ENCODE measurements around the gene RNF150.

RNF150 gene

DNA sequence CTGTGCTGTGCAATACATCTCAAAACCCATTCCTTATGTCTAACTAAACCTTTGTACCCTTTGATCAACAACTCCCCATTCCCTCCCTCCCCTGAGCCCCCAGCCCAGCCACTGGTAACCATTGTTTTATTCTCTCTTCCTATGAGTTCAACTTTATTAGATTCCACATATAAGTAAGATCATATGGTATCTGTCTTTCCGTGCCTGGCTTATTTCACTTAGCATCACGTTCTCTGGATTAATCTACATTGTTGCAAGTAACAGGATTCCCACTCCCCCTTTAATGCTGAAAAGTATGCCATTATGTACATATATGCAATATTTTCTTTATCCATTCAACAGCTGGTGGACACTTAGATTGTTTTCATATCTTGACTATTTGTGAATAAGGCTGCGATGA, 119.4 kb downstream of the RNF150 start (continued):
- TF ChIP-seq SP2 (tag by site-specific recombination; IDR thresholded peaks at IDR 0.05) = no peak
- TF ChIP-seq ZSCAN5A (tag by site-specific recombination; IDR thresholded peaks at IDR 0.05) = no peak
- no peak for TF ChIP-seq ZNF791 (tag by site-specific recombination; IDR thresholded peaks at IDR 0.05)

- Histone ChIP-seq H3K9me3 (ENCODE audit: control insufficient read depth, insufficient read depth, low read depth, low read length) (no peaks in the 10 kb centered on the region), H3K4me3 (ENCODE audit: low read depth, low read length) (no peak overlapping the region), H3K36me3 (ENCODE audit: control insufficient read depth in 2 of 2, insufficient read depth in 1 of 2, low read length in 2 of 2) (no peaks in the 10 kb centered on the region), H3K27ac (ENCODE audit: extremely low read depth, low read depth, low read length) (no peak overlapping the region), H3K4me1 (ENCODE audit: control insufficient read depth, insufficient read depth, low read length) (no peaks in the 10 kb centered on the region)
- ChIA-PET CTCF (interaction anchor here (0.7 kb wide), 1 partner anchor 1220 kb away, joined by 3 read pairs; no protein-coding TSS in a partner anchor), POLR2A (no interaction called here)
- no peak for TF ChIP-seq KLF10 (tag by site-specific recombination; IDR thresholded peaks at IDR 0.05)
- TF ChIP-seq, protein P1, sequence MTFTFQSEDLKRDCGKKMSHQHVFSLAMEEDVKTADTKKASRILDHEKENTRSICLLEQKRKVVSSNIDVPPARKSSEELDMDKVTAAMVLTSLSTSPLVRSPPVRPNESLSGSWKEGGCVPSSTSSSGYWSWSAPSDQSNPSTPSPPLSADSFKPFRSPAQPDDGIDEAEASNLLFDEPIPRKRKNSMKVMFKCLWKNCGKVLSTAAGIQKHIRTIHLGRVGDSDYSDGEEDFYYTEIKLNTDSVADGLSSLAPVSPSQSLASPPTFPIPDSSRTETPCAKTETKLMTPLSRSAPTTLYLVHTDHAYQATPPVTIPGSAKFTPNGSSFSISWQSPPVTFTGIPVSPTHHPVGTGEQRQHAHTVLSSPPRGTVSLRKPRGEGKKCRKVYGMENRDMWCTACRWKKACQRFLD (tag by site-specific recombination; IDR thresholded peaks at IDR 0.05) = no peak
- TF ChIP-seq ZNF391 (tag by site-specific recombination; IDR thresholded peaks at IDR 0.05; ENCODE audit: borderline replicate concordance, low read depth) = no peak
- TF ChIP-seq, protein P2, sequence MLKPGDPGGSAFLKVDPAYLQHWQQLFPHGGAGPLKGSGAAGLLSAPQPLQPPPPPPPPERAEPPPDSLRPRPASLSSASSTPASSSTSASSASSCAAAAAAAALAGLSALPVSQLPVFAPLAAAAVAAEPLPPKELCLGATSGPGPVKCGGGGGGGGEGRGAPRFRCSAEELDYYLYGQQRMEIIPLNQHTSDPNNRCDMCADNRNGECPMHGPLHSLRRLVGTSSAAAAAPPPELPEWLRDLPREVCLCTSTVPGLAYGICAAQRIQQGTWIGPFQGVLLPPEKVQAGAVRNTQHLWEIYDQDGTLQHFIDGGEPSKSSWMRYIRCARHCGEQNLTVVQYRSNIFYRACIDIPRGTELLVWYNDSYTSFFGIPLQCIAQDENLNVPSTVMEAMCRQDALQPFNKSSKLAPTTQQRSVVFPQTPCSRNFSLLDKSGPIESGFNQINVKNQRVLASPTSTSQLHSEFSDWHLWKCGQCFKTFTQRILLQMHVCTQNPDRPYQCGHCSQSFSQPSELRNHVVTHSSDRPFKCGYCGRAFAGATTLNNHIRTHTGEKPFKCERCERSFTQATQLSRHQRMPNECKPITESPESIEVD (tag by site-specific recombination; IDR thresholded peaks at IDR 0.05) = no peak
These were observed 121.4 kb downstream of the RNF150 start for GRCh38 chr4:141011901-141012315.

GRCh38 chr4:141009931-141010330, 123.3 kb downstream of the RNF150 start:
- CTCF ChIA-PET = interaction anchor here (0.7 kb wide), 1 partner anchor 27 kb away, joined by 3 read pairs; no protein-coding TSS in a partner anchor
- no peak overlapping the region for H3K27ac ChIP-seq (ENCODE audit: extremely low read depth, low read depth, low read length)

More at GRCh38 chr4:141009931-141010330, 123.3 kb downstream of the RNF150 start:
- Histone ChIP-seq H3K36me3 (ENCODE audit: control insufficient read depth in 2 of 2, insufficient read depth in 1 of 2, low read length in 2 of 2) (no peaks in the 10 kb centered on the region), H3K4me1 (ENCODE audit: control insufficient read depth, insufficient read depth, low read length) (no peaks in the 10 kb centered on the region), H3K9me3 (ENCODE audit: control insufficient read depth, insufficient read depth, low read depth, low read length) (no peaks in the 10 kb centered on the region), H3K4me3 (ENCODE audit: low read depth, low read length) (no peak overlapping the region)
- TF ChIP-seq AEBP2 (tag by site-specific recombination; IDR thresholded peaks at IDR 0.05; ENCODE audit: borderline replicate concordance) = no peak
- no peak for TF ChIP-seq ZNF561 (tag by site-specific recombination; IDR thresholded peaks at IDR 0.05; ENCODE audit: borderline replicate concordance)
- TF ChIP-seq TRIM28 (IDR thresholded peaks at IDR 0.05; ENCODE audit: borderline replicate concordance, low read length) = no peak
- TF ChIP-seq KLF7 (tag by site-specific recombination; IDR thresholded peaks at IDR 0.05; ENCODE audit: borderline replicate concordance) = no peak
- TF ChIP-seq ZNF501 (tag by site-specific recombination; IDR thresholded peaks at IDR 0.05) = no peak
- no peak for TF ChIP-seq ZNF214 (tag by site-specific recombination; IDR thresholded peaks at IDR 0.05; ENCODE audit: borderline replicate concordance)
- TF ChIP-seq ZNF785 (tag by site-specific recombination; IDR thresholded peaks at IDR 0.05) = no peak
- no peak for TF ChIP-seq INSM2 (tag by site-specific recombination; IDR thresholded peaks at IDR 0.05)
- no peak for TF ChIP-seq ZNF558 (tag by site-specific recombination; IDR thresholded peaks at IDR 0.05)
- no peak for TF ChIP-seq ZNF843 (tag by site-specific recombination; IDR thresholded peaks at IDR 0.05)
- no peak for TF ChIP-seq ZSCAN16 (tag by site-specific recombination; IDR thresholded peaks at IDR 0.05)
- TF ChIP-seq ZNF560 (tag by site-specific recombination; IDR thresholded peaks at IDR 0.05; ENCODE audit: borderline replicate concordance) = no peak
- no peak for TF ChIP-seq ATF2 (tag by site-specific recombination; IDR thresholded peaks at IDR 0.05; ENCODE audit: low read depth)
- POLR2A ChIA-PET = no interaction called here
